IPS-15b (cell line): Measurements from ENCODE around the gene VBP1.
"Not testable (repeated sequence)": the region's sequence is repeated elsewhere in the genome, so short reads cannot be mapped to it uniquely, and the experiment has no call there.

ENCODE experiments used
- H3K27me3 ChIP-seq: one replicate; pipeline ENCODE4 v1.6.1; 2013; ENCODE audit warnings: low read length; ENCODE audit not compliant: control insufficient read depth, insufficient read depth
- H3K36me3 ChIP-seq: one replicate; pipeline ENCODE4 v1.6.1; 2013; ENCODE audit warnings: low read length; ENCODE audit not compliant: control insufficient read depth, insufficient read depth
- H3K4me1 ChIP-seq: one replicate; pipeline ENCODE4 v1.6.1; 2013; ENCODE audit warnings: mild to moderate bottlenecking, low read length; ENCODE audit not compliant: control insufficient read depth, insufficient read depth
- H3K4me3 ChIP-seq: one replicate; pipeline ENCODE4 v1.5.1; 2013; ENCODE audit warnings: low read depth, low read length
- H3K9ac ChIP-seq: one replicate; pipeline ENCODE4 v1.6.1; 2013; ENCODE audit warnings: low read depth, mild to moderate bottlenecking, low read length
- H3K9me3 ChIP-seq: one replicate; pipeline ENCODE4 v1.6.1; 2013; ENCODE audit warnings: mild to moderate bottlenecking, low read length; ENCODE audit not compliant: control insufficient read depth, insufficient read depth

The VBP1 gene

GRCh38 chrX:155267995-155268394 lies 51.7 kb downstream of the VBP1 start:
- not testable (repeated sequence) for H3K4me1 ChIP-seq, H3K36me3 ChIP-seq, H3K4me3 ChIP-seq, H3K9ac ChIP-seq, H3K27me3 ChIP-seq, H3K9me3 ChIP-seq

- Histone ChIP-seq H3K36me3 (no peaks in the 10 kb centered on the region), H3K27me3 (no peaks in the 10 kb centered on the region), H3K9me3 (no peaks in the 10 kb centered on the region), H3K4me1 (no peaks in the 10 kb centered on the region), H3K9ac (no peak overlapping the region), H3K4me3 (no peak overlapping the region)
Measured at GRCh38 chrX:155270969-155271368, 54.7 kb downstream of the VBP1 start.

GRCh38 chrX:155279873-155280272 lies 63.6 kb downstream of the VBP1 start:
- Histone ChIP-seq H3K27me3 (no peaks in the 10 kb centered on the region), H3K9me3 (peaks cover 6% of the 10 kb centered on the region), H3K36me3 (no peaks in the 10 kb centered on the region), H3K4me3 (no peak overlapping the region), H3K9ac (no peak overlapping the region), H3K4me1 (no peaks in the 10 kb centered on the region)
